ENCODE data around the gene STIM1.
A peak's percentile ranks its signal among the peaks of the same experiment; 100 is the strongest.
"Not testable (repeated sequence)": the region's sequence is repeated elsewhere in the genome, so short reads cannot be mapped to it uniquely, and the experiment has no call there.

The STIM1 gene

DNA sequence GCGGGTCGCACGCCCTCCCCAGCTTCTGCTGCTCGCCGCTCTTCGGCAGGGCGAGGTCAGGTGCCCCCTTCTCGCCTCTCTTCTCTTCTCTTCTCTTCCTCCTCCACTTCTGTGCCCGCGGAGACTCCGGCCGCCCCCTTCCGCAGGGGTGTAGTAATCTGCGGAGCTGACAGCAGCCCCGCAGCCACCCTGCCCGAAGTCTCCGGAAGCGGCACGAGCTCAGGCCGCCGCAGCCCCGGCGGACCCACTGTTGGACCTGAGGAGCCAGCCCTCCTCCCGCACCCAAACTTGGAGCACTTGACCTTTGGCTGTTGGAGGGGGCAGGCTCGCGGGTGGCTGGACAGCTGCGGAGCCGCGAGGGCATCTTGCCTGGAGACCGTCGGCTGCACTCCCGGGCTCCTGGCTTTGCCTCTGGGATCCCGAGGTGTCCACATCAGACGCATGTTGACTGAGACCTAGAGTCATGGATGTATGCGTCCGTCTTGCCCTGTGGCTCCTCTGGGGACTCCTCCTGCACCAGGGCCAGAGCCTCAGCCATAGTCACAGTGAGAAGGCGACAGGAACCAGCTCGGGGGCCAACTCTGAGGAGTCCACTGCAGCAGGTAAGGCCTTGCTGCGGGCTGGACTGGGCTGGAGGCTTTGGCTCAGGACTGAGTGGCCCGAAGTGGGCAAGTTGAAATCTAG is 486 bp downstream of the STIM1 start:
- DNase-seq (ENCODE audit: low spot score) = peak; percentile 36

DNA sequence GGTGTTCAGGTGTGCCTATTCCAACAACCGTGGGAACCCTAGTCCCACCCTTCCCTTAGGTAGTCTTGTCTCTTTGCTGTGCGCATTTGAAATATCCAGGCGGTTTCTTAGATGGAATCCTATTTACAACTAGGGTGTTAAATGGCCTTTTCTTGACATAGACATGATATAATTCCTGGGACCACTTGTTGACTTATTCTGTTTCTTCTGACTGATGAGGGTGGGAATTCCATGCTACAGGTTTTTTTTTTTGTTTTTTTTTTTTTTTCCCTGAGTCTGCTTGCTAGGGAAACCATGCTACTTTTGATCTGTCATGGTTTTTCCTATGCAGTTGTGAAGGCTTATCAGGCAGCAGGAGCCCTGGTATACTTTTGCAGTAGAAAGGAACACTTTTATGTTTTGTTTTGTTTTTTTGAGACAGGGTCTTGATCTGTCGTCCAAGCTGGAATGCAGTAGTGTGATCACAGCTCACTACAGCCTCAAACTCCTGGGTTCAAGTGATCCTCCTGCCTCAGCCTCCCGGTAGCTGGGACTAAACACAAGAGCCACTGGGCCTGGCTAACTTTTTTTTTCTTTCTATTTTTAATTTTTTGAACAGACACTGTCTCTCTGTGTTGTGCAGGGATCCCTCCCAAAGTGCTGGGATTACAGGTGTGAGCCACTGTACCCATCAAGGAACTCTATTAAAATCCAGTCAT is 1.5 kb downstream of the STIM1 start:
- no peak for DNase-seq (ENCODE audit: low spot score)

DNA sequence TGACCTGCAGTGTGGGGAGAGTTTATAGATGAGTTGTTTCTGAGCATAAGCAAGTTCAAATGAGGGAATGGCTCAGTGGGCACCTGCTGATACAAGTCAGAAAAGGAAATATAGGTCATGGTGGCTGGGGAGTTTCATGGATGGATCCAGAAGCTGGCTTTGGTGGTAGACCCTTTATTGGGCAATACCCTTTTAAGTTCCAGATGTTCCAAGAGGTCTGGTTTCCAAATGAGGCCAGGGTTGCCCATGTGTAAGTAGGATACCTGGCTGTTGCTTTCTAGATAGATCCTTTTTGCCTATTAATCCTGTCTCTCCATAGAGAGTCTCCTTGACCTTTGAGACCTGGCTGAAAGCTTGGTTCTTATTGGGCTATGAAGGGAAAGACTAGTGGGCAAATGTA is 2.2 kb downstream of the STIM1 start:
- DNase-seq (ENCODE audit: low spot score) = no peak

GRCh38 chr11:3859373-3859881 is 4.0 kb downstream of the STIM1 start:
- DNase-seq (ENCODE audit: low spot score) = no peak

- no peak for DNase-seq (ENCODE audit: low spot score)
Observed at GRCh38 chr11:3860375-3860774, 4.9 kb downstream of the STIM1 start.

GRCh38 chr11:3860898-3861393 is 5.5 kb downstream of the STIM1 start:
- not testable (repeated sequence) for DNase-seq (ENCODE audit: low spot score)

GRCh38 chr11:3861683-3862082 is 6.2 kb downstream of the STIM1 start:
- DNase-seq (ENCODE audit: low spot score) = no peak

DNA sequence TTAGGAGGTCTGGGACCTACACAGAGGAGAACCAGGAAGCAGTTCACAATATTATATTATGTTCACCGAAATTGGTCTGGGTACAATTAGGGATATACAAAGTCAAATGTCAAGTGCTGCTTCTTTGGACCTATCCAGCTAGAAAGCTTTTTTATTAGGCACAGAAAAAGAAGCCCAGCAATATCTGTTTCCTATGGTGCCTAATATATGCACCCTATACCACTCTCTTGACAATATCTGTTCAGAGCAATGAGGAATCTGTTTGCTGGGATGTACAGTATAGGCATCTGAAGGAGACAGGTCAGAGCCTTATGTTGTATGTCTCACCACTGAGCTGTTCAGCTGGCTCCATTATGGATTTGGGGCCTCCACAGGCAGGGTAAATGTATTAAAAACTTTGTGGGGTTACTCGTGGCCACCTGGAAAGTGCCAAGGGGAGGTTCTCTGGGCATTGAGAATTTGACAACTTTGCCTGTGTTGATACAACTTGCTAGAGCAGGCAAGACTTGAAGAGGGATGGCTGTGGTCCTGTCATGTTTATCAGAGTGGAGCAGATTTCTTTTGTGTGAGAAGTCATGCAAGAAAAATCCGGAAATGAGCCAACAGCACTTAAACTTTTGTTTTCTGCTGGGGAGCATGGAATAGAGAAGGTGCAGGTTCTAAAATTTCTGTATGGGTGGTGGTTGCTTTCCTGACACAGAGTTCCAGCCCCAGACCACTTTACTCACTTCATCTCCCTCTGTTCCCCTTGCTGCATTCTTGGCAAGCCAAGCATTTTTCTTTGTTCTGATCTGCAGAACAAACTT is 10.1 kb downstream of the STIM1 start:
- DNase-seq (ENCODE audit: low spot score) = no peak

DNA sequence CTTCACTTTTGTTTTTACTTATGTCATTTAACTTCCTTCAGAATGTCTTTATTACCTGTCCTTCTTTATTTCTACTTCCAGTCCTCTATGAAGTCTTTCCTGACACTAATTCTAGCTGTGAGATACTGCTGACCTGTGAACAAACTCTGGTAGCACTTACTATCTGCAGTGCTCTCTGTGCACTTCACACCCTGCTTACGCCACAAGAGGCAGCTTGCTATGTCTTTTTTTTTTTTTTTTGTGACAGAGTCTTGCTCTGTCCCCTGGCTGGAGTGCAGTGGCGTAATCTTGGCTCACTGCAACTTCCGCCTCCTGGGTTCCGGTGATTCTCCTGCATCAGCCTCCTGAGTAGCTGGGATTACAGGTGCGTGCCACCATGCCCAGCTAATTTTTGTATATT is 10.7 kb downstream of the STIM1 start:
- no peak for DNase-seq (ENCODE audit: low spot score)

DNA sequence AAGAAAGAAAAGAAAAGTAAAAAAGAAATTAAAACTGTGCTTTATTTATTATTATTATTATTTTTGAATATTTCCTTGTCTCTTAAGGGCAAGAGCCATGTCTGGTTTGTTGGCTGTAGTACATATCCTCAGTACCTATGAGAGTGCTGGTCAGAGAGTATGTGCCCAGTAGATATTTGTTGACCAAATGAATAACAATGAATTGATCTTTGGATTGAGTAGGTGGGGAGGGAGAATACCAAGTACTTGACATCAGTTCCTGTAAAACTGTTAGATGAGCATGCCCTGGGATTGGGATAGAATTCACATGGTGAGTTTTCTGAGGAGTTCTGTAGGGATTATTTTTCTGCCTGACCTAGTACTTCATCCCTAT is 11.4 kb downstream of the STIM1 start:
- no peak for DNase-seq (ENCODE audit: low spot score)

GRCh38 chr11:3867209-3868091 is 12.0 kb downstream of the STIM1 start:
- no peak for DNase-seq (ENCODE audit: low spot score)

GRCh38 chr11:3873712-3874349 is 18.4 kb downstream of the STIM1 start:
- no peak for DNase-seq (ENCODE audit: low spot score)

DNA sequence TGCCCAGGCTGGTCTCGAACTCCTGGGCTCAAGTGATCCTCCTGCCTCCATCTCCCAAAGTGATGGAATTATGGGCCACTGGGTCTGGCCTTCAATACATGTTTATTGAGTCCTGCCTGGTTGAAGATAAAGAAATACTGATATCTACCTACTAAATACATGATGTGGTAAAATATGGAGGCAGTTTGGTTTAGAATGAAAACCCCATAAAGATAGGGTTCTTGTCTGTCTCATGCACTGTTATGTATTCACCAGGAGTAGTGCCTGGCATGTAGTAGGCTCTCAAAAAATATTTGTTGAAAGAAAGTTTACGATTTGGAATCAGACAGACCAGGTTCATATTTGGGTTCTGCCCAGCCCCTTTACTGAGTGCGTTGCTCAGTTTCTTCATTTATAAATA is 21.1 kb downstream of the STIM1 start:
- no peak for DNase-seq (ENCODE audit: low spot score)

- no peak for DNase-seq (ENCODE audit: low spot score)
Observed at GRCh38 chr11:3877364-3878257, 22.1 kb downstream of the STIM1 start.

GRCh38 chr11:3878258-3878584 is 22.8 kb downstream of the STIM1 start:
- no peak for DNase-seq (ENCODE audit: low spot score)

DNA sequence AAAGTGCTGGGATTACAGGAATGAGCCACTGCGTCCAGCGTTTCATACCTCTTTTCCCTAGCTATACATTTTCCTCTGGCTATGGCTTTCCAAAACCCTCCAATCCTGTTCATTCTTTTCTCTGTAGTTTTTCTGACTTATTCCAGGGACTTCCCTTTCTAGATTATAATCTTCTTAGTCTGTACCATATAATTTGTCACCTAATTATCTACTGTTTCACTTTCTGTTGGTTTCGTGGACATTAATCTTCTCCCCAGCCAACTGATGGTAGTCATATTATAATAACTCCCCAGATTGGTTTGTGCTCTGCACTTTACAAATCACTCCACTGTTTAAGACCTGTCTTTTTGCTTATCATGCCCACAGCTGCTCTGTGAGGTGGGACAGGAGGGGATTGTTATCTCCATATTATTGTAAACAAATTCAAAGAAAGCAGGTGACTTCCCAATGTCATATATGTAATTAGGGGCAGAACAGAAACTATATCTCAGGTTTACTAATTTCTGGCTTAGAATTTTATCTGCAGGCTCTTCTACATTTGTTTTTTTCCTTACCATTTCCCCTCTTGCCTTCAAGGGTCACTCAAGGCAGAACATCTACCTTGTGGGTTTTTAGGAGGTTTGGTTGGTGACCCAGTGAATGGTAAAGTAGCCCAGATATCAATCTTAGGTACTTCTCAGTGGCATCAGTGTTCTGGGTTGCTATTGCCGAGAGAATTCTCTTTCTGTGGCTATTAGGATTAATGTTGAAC is 23.9 kb downstream of the STIM1 start:
- no peak for DNase-seq (ENCODE audit: low spot score)

- DNase-seq (ENCODE audit: low spot score) = no peak
Observed at GRCh38 chr11:3879967-3880542, 24.6 kb downstream of the STIM1 start.

GRCh38 chr11:3880724-3881123 is 25.3 kb downstream of the STIM1 start:
- no peak for DNase-seq (ENCODE audit: low spot score)

DNA sequence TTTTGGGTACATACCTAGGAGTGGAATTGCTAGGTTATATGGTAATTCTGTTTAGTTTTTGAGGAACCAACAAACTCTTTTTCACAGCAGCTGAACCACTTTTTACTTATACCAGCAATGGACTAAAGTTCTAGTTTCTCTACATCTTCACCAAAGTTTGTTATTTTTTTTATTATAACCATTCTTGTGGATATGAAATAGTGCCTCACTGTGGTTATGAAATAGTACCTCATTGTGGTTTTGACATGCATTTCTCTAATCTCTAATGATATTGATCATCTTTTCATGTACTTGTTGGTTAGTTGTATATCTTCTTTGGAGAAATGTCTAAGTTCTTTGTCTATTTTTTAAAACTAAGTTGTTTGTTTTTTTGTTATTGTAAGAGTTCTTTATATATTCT is 27.2 kb downstream of the STIM1 start:
- no peak for DNase-seq (ENCODE audit: low spot score)
